NCI-H2227 treated with DMSO at 0.1 percent for 48 hours (cell line): ENCODE results near the gene L1CAM.

Experiments used
- DNase-seq: peaks from one replicate; lab custom pipeline; 2025; lab: John Stamatoyannopoulos, UW

Gene L1CAM

DNA sequence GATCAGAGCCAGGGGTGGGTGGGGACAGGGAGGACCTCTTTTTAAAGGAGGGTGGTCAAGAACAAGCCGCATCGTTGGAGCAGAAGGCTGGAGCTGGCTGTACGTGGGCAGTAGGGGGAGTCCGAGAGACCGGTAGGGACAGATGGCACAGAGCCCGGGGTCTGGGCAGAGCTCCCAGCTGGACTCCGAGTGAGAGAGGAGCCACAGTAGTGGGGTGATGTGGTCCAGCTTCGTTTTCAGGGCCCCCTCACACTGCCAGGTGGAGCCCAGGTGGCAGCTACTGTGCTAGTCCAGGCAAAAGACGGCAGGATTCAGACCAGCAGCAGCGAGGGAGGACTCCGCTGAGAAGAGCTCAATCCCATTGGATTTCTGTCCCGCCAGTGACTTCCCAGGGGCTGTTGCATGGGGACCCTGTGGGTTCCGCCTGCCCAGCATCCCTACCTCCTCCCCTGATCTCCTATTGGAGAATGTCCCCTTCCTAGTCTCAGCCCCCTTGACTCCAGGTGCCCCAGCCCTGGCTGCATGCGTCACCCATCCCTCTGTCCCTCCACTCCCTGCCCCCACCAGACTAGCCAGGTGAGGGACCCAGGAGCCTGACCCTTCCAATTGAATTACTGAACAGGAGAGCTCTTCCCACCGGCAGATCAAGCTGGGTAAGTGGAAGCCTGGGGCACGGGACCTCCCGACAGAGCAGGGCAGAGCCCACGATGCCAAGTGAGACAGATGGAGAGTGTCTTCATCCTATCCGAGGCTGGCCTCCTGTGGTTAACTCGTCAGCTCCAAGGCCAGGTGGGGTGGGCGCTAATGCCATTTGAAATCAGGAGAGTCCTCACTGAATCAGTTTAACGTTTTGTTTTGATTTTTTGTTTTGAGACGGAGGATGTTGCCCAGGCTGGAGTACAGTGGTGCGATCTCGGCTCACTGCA, 37.2 kb upstream of the L1CAM start:
- DNase-seq = peak; percentile 14

DNA sequence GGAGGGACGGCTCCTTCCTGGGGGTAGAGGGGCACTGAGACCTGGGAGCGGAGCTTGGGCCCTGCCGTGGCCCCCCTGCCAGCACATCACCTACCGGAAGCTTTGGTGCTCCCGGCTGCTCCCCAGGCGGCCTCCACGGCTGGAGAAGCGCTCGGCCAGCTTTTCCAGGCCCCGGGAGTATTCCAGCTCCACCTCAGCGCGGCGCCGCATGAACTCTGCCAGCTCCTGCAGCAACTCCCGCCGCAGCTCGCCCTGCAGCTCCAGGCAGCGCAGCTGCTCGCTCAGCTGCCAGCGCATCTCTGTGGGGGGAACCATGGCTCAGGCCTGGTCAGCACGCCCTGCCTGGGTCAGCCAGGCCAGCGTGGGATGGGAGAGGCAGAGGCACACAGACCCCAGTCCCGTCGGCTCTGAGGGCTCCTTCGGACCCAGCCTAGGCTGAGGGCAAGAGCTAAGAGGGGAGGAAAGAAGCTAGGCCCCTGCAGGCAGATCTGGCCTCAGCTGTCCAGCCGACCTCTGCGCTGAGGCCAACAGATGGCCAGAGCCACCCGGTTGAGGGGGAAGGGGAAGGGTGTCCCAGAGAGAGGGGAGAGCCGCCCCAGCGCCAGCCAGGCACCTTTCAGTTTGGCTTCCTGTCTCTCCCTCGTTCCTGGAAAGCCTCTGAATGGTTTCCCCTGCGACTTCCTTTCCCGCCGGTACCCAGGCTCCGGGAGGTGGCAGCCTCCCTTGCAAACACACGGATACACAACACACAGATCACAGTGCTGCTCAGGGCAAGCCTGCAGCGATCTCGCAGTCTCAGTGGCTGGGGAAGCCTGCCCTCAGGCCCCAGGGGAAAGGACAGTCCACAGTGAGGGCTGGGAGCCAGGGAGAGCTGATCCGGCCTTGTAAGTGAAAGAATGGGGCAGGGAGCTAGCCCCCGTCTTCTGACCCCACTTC, 35.8 kb upstream of the L1CAM start:
- DNase-seq = peak; percentile 15

DNA sequence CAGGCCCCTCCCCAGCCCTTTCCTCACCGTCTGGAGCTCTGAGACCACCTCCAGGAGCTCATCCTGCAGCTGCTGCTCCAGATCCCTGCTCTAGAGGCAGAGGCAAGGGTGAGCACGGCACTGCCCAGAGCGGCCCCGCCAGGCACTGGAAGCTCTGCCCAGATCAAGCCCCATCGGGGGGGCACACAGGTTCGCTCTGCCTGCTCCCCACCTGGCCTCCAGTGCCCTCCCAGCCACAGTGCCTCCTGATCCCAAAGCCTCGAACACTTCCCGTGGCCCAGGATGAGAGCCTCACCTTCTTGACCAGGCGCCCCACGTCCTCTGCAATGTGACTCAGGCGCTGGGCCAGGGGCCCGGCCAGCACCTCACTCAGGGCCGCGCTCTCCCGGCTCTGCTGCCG, 35.1 kb upstream of the L1CAM start:
- no peak for DNase-seq

DNA sequence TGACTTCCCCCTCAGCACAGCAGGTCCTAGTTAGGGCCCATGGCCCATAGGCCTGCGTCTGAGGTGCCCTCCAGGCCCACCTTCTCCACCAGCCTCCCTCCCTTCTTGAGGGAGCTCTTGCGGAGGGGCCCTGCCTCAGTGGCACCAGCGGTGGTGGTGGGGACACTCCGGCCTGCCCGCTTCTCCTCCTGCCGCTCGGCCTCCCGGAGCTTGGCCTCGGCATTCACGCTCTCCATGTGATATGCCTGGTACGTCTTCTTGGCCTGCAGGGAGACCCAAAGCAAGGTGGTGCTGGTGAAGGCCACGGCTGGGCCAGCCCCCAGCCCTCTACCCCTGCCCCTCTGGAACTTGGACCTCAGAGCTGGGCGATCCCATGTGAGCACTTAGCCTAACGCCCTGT, 34.6 kb upstream of the L1CAM start:
- DNase-seq = no peak

DNA sequence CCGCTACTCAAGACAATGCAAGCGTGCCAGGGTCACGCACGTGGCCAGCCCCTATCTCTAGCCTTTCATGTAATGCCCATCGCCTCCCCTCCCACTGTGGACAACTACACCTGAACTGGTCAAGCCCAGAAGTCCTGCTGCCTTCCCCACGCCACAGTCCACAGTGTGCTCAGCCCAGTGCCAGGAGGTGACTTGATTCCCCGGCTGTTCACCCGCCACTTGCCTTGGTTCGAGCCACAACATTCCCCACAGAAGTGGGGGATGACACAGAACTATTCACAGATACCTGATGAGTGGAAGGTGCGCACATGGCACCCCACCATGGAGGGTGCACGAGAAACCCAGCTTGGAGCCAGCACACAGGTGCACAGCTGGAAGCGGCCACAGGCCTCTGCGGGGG, 33.3 kb upstream of the L1CAM start:
- DNase-seq = no peak

DNA sequence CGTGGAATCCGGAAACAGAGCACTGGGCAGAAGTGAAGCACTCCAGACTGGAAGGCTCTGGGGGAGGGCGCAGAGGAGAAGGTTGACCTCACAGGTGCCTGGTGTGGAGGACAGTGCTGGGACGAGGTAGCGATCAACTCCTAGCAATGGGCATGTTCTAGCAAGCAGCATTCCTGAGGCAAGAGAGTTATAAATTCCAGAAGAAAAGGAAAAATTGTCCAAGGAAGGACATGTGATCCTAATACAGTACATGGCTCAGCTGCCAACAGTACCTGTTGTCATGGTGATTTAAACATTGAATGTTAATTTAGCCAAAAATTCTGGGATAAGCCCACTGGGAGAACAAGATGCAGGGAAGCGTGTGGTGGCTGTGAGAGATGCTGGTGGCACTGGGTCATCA, 31.9 kb upstream of the L1CAM start:
- DNase-seq = no peak

DNA sequence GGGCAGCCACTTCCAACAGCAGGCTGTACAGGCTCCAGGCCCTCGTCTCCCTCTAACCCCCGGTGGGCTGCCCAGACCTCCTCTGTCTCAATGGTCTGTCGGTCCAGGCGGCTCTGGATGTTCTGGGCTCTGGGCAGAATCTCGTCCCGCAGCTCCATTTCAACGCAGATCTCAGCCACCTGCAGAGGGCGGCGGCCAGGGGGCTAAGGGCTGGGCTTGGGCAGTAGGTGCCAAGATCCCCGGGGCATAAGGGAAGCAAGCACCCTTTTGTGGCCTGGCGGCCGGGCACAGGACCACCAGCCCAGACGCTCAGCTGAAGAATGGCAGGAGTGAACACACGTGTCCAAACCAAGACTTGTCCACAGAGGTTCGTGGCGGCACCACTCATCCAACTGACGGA, 27.7 kb upstream of the L1CAM start:
- no peak for DNase-seq

DNA sequence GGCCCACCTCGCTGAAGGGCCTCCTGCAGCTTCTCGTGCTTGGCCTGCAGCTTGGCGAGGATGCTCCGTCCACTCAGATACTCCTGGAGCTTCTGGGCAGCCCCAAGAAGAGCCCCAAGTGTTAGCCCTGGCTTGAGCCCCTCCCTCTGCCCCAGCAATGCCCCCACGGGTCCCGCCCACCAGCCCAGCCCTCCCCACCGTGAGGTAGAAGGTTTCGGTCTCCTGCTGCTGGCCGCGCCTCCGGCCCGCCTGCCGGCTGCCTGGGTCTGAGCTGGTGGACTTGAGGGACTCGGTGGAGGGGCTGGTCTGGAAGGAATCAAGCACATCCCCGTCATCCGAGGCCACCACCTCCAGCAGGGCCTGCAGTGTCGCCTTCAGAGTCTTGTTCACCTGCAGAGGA, 27.2 kb upstream of the L1CAM start:
- no peak for DNase-seq

DNA sequence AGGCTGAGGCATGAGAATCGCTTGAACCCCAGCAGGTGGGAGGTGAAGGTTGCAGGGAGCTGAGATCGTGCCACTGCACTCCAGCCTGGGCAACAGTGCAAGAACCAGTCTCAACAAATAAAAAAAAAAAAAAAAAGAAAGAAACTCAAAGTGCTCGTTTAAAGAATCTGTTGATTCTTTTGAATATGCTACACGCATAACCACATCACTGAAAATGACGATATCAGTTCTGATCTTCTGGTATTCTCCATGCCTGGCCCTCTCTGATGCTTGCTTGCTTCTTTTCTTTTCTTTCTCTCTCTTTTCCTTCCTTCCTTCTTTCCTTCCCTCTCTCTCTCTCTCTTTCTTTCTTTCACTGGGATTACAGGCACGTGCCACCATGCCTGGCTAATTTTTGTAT, 25.8 kb upstream of the L1CAM start:
- DNase-seq = no peak

DNA sequence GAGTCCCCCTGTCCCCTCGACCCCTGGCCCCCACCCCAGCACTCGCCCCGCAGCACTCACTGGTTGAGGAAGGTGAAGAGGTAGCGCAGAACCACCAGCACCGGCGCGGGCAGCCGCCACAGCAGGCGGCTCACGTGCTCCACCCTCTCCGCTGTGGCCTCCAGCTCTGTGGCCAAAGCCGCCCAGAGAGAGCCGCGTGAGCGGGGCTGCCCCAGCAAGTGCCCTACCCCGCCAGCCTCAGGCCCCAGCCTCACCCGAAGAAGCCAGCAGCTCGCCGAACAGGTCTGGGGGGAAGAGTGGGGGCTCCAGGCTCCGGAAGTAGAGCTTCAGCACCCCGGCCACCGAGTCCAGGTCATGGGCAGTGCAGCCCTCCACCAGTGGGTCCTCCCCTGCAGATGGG, 24.5 kb upstream of the L1CAM start:
- DNase-seq = no peak

DNA sequence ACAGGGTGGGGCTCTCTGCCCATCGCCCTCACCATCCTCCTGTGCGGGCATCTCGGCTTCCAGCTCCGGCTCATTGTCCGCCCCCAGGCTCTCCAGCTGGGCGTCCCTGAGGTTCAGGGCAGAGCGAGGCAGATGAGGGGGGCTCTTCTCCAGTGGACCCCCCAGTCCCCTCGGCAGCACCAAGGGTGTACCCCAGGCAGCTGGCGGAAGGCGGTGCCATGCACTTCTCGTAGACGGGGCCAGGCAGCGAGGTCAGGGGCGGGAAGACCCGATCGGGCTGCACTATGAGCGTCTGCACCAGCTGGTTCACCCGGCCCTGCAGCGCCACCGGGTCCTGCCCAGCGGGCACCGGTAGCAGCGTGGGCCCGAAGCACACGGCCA, 24.0 kb upstream of the L1CAM start:
- DNase-seq = no peak

DNA sequence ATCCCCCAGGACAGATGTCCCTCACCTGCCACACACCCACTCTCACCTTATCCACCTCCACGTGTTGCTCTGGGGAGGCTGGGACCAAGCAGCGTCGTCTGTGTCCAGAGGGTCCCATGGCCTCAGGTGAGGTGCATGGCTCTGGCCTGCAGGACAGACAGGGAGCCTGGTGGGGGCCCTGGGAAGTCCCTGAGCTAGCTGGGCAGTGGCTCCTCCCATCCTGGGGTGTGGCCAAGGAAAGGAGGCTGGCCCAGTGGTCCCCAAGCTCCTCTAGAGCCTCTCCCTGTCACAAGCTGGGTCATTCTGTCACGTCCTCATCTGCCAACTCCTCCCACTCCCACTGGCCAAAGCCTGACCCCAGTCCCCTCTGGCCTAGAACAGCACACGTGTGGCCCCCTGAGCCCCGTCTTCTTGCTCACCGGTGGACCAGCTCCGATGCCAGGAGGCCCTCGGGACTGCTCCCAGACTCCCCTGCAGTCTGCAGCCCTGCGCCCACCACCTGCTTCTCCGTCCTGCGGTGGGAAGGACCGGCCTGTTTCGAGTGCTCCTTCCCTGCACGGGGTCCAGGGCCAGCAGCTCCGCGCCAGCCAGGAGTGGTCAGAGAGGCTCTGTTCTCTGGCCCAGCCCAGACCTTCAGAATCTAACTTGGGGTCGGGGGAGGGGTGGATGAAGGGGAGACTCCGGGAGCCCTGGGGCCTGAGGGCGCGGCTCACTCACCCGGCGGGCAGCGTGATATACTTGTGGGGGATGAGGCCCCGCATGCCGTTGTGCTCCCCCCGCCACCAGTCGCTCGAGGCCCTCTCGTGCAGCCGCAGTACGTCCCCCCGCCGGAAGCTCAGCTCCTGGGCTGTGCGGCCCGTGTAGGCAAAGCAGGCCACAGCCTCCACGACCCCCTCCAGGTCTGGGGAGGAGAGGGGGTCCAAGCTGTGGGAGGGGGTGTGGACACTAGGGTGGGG, 23.3 kb upstream of the L1CAM start:
- no peak for DNase-seq

DNA sequence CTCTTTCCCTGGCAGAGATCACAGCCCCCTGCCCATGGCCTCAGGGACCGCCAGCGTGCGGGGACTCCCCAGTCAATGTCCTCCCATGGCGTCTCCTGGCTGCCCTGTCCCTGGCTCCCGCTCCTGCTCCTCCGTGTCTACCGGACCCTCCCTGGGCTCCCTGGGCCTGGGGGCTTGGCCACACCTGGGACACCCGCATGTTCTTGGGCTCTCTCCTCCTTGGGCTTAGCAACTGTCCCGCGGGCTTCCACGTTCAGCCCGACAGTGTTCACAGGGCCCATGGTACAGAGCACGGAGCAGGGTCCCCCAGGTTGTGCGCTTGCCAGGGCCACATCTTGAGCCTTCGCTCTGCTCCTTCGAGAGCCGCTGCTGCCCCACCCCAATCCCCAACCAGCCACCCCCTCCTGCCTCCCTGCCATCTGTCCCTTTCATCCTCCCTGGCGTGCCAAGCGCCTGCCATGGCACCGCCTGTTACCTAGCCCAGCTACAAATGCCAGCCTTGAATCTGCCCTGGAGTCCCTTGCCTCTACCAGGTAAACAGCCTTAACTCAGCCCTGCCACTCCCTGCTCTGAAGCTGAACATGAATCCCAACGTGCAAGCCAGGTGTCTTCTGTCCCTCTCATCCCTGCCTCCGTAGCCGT, 22.4 kb upstream of the L1CAM start:
- no peak for DNase-seq

DNA sequence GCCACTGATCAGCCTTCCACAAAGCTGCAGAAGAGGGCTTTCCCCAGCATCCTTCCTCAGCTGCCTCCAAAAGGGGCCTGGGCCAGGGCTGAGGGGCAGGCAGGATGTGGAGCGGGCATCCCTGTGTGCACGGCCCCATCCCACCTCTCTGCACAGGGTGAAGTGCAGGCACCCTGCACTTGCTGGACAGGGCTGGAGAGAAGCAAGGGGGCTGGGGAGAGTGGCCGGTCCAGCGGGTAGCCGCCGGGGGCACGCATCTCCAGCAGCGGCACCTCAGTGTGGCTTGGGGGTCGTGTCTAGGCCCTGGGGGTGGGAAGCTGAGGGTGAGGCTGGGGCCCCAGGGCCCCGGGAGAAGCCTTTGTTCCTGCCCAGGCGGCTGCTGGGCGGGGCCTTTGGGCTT, 21.5 kb upstream of the L1CAM start:
- no peak for DNase-seq

DNA sequence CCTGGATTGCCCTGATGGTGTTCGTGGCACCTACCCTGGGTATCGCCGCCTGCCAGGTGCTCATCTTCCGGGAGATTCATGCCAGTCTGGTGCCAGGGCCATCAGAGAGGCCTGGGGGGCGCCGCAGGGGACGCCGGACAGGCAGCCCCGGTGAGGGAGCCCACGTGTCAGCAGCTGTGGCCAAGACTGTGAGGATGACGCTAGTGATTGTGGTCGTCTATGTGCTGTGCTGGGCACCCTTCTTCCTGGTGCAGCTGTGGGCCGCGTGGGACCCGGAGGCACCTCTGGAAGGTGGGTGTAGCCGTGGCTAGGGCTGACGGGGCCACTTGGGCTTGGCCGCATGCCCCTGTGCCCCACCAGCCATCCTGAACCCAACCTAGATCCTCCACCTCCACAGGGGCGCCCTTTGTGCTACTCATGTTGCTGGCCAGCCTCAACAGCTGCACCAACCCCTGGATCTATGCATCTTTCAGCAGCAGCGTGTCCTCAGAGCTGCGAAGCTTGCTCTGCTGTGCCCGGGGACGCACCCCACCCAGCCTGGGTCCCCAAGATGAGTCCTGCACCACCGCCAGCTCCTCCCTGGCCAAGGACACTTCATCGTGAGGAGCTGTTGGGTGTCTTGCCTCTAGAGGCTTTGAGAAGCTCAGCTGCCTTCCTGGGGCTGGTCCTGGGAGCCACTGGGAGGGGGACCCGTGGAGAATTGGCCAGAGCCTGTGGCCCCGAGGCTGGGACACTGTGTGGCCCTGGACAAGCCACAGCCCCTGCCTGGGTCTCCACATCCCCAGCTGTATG, 20.3 kb upstream of the L1CAM start:
- DNase-seq = no peak

DNA sequence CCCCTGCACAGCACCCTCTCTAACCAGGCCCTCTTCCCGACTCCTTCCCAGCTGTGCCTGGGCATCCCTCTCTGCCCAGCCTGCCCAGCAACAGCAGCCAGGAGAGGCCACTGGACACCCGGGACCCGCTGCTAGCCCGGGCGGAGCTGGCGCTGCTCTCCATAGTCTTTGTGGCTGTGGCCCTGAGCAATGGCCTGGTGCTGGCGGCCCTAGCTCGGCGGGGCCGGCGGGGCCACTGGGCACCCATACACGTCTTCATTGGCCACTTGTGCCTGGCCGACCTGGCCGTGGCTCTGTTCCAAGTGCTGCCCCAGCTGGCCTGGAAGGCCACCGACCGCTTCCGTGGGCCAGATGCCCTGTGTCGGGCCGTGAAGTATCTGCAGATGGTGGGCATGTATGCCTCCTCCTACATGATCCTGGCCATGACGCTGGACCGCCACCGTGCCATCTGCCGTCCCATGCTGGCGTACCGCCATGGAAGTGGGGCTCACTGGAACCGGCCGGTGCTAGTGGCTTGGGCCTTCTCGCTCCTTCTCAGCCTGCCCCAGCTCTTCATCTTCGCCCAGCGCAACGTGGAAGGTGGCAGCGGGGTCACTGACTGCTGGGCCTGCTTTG, 19.6 kb upstream of the L1CAM start:
- no peak for DNase-seq

DNA sequence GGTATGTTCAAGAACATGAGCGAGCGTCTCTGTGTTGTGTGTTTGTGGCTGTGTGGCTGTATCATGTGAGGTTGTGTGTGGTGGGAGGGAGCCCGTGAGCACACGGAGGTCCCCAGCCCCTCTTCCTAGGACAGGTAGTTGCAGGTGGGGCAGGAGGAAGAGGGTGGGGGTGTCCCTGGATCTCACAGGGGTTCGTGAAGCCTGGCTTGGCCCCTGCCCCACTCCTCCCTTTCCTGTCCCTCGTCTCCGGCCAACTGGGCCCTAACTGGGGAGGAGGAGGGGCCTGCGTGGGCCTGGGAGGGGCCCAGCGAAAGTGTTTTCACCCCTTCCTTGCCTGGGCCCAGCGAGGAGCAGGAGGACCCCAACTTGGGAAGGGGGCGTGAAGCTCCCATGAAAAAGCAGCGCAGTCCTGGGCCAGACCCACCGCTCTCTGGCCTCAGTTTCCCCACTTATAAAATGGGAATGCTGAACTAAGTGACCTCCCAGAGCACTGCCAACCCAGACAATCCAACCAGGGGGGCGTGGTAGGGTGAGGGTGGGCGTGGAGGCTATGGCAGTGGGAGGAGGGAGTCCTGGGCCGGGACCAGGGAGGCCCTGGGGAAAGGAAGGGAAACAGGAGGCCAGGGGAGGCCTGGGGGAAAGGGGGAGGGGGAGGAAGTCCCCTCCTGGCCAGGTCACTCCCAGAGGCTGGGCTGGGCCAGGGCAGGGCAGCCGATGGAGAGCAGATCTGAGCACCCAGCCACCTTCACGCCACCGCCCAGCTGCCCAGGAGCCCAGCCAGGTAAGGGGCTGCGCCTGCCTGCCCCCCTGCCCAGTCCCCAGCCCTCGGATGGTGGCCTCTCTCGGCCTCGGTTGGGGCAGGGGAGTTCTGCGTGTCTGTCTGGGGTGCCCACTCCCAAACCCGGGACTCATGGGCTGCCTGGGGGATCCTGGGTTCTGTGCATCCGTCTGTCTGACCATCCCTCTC, 18.3 kb upstream of the L1CAM start, which contains the start of gene AVPR2:
Gene AVPR2, plus strand, starts transcription at position 683 of the 967 bp plus-strand sequence. CDS start 473 bp downstream, outside the sequence.
- no peak for DNase-seq

DNA sequence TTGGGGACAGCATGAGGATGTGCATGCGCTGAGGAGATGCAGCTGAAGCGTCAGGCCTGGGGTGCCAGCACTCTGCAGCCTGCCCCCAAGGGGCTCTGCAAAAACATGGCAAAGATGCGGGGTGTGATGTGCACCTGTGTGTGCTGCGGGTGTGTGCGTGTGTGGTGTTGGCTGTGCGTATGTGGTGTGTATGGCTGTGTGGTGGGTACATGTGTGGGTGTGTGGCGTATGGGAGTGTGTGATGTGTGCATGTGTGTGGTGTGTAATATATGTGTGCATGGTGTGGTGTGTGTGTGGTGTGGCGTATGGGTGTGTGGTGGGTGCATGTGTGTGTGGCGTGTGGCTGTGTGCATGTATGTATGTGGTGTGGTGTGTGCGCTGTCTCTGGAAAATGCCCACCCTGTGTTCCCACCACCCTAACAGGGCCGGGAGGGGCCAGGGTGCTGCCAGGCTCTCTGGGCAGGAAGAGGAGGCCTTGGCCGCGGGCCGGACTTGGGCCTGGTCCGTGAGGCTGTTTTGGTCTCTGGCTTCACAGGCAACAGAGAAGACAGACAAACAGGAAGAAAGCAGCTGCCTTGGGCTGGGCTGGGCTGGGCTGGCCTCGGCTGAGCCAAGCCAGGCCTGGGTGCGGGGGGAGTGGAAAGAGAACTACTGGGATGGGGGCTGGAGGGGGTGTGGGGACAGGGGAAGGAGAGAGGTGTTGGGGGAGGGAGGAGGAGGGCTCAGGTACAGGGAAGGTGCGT, 17.4 kb upstream of the L1CAM start:
- DNase-seq = no peak
